NCI-H524 treated with DMSO at 0.1 percent for 48 hours (cell line): Measurements from ENCODE around the gene OGA.

Experiments used
- DNase-seq: peaks from one replicate; lab custom pipeline; 2025; lab: John Stamatoyannopoulos, UW

Gene OGA

GRCh38 chr10:101818119-101818871 lies at the start of gene OGA:
Gene OGA (minus strand): TSS chr10:101818444. CDS start chr10:101818022, 422 bp downstream.
- DNase-seq, result peak; percentile 74

- DNase-seq, result no peak
These were observed 49.7 kb upstream of the OGA start for GRCh38 chr10:101867931-101868330.

GRCh38 chr10:101859530-101859929 lies 41.3 kb upstream of the OGA start:
- no peak for DNase-seq

- no peak for DNase-seq
These were observed 40.7 kb upstream of the OGA start for GRCh38 chr10:101858723-101859500.

- DNase-seq, result no peak
These were observed 39.7 kb upstream of the OGA start for GRCh38 chr10:101857802-101858476.

GRCh38 chr10:101856626-101857025 lies 38.4 kb upstream of the OGA start:
- no peak for DNase-seq

GRCh38 chr10:101851411-101852116 lies 33.3 kb upstream of the OGA start:
- no peak for DNase-seq

- no peak for DNase-seq
These were observed 32.5 kb upstream of the OGA start for GRCh38 chr10:101850749-101851148.

GRCh38 chr10:101848894-101849351 lies 30.7 kb upstream of the OGA start:
- DNase-seq, result no peak

- DNase-seq, result no peak
These were observed 30.2 kb upstream of the OGA start for GRCh38 chr10:101848408-101848807.

GRCh38 chr10:101845893-101846292 lies 27.6 kb upstream of the OGA start:
- DNase-seq, result no peak

- no peak for DNase-seq
These were observed 25.1 kb upstream of the OGA start, which contains the start of gene KCNIP2 for GRCh38 chr10:101843032-101844021. Gene KCNIP2 (minus strand): TSS chr10:101843800. CDS start chr10:101843568, 232 bp downstream.

- no peak for DNase-seq
These were observed 23.6 kb upstream of the OGA start for GRCh38 chr10:101841826-101842225.

GRCh38 chr10:101840741-101841453 lies 22.7 kb upstream of the OGA start:
- no peak for DNase-seq

GRCh38 chr10:101840102-101840684 lies 21.9 kb upstream of the OGA start:
- no peak for DNase-seq

- no peak for DNase-seq
These were observed 21.3 kb upstream of the OGA start for GRCh38 chr10:101839416-101840063.

- DNase-seq, result no peak
These were observed 20.8 kb upstream of the OGA start for GRCh38 chr10:101839002-101839401.

- no peak for DNase-seq
These were observed 20.2 kb upstream of the OGA start for GRCh38 chr10:101838416-101838970.

GRCh38 chr10:101837748-101838147 lies 19.5 kb upstream of the OGA start:
- DNase-seq, result no peak
